OCI-LY3 (cell line): ENCODE data around the gene RAP1GDS1.

ENCODE experiments used
- H2AFZ ChIP-seq: fragments of 200-600, 300-600 bp; shearing (Covaris generic); 2 replicates; pipeline ENCODE4 v1.6.0; 2014; ENCODE audit warnings: antibody characterized with exemption, low read depth, low read length
- H3K27ac ChIP-seq: fragments of 200-600, 300-600 bp; sonication (generic); 2 replicates; pipeline ENCODE4 v1.5.1; 2014; ENCODE audit warnings: mild to moderate bottlenecking, low read length, moderate library complexity, mixed read lengths
- H3K27me3 ChIP-seq: fragments of 200-600, 300-600 bp; sonication (generic); 2 replicates; pipeline ENCODE4 v1.6.1; 2014; ENCODE audit warnings: low read depth, low read length, mixed read lengths
- H3K36me3 ChIP-seq: fragments of 200-600, 300-600 bp; sonication (generic); replicated peaks from 2 replicates; pipeline ENCODE3; 2014; ENCODE audit warnings: low read depth, low read length, mixed read lengths
- H3K4me1 ChIP-seq: fragments of 300-600, 200-600 bp; sonication (generic); 2 replicates; pipeline ENCODE4 v1.6.1; 2014; ENCODE audit warnings: low read length, mixed read lengths
- H3K4me2 ChIP-seq: fragments of 200-600, 300-600 bp; sonication (generic); 2 replicates; pipeline ENCODE4 v1.6.1; 2014; ENCODE audit warnings: low read length, mixed read lengths
- H3K4me3 ChIP-seq: fragments of 300-600, 200-600 bp; sonication (generic); 2 replicates; pipeline ENCODE4 v1.5.1; 2014; ENCODE audit warnings: antibody characterized with exemption, mild to moderate bottlenecking, low read length, moderate library complexity
- H3K79me2 ChIP-seq: fragments of 300-600, 200-600 bp; shearing (Covaris generic); 2 replicates; pipeline ENCODE4 v1.6.1; 2014; ENCODE audit warnings: mild to moderate bottlenecking, low read length, mixed read lengths
- H3K9ac ChIP-seq: fragments of 300-600, 200-600 bp; shearing (Covaris generic); 2 replicates; pipeline ENCODE4 v1.6.0; 2014; ENCODE audit warnings: mild to moderate bottlenecking, low read length, moderate library complexity
- H3K9me3 ChIP-seq: fragments of 200-600, 300-600 bp; shearing (Covaris generic); 2 replicates; pipeline ENCODE4 v1.6.1; 2014; ENCODE audit warnings: low read length, mixed read lengths; ENCODE audit not compliant: insufficient read depth
- H4K20me1 ChIP-seq: fragments of 200-600, 300-600 bp; sonication (generic); 2 replicates; pipeline ENCODE4 v1.6.1; 2016; ENCODE audit warnings: low read length, mixed read lengths; ENCODE audit not compliant: insufficient read depth
- CTCF ChIP-seq: fragments of 200-600, 300-600 bp; sonication (generic); IDR thresholded peaks from 2 replicates; pipeline ENCODE4 v1.5.1; 2014; ENCODE audit warnings: antibody characterized with exemption, low read length, low read depth
- EZH2phosphoT487 ChIP-seq: fragments of 200-600 bp; shearing (Covaris generic); IDR thresholded peaks from 2 replicates; pipeline ENCODE4 v1.6.1; 2018; ENCODE audit warnings: antibody characterized with exemption, mixed run types, low read depth

RAP1GDS1 gene

DNA sequence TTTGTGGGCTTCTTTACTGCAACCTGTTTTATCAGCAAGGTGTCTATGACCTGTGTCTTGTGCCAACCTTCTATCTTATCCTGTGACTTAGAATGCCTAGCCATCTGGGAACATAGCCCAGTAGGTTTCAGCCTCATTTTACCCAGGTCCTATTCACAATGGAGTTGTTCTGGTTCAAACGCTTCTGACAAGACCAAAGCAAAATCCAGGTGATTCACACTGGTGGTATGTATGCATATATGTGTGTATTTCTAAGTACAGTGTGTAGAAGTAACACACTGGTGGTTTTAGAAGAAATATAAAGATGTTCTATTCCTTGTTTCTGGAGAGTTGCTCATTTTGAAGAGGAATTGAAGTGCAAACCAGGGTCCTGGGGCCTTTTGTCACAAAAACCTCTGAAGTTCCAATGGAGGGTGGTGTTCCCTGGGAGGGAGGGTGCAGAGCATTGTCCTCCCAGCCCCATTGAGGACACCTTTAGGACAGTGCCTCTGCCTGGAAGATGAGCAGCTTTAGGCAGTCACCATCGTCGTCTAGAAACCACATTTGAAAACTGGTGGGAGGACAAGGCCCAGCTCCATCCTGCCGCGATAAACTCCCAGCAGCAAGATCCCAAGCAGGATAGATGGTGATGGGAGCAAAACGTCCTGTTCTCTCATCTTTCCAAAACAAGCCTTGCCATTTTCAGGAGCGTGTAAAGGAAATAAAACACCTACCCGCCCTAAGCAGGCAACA is 205.8 kb downstream of the RAP1GDS1 start:
- Histone ChIP-seq H3K4me1 (peaks cover 6% of the 10 kb centered on the region; the same call in 1 of the 2 replicates), H3K79me2 (no peaks in the 10 kb centered on the region), H3K36me3 (peaks cover 9% of the 10 kb centered on the region), H3K27me3 (no peaks in the 10 kb centered on the region), H3K9ac (no peak overlapping the region), H3K4me3 (no peak overlapping the region), H3K4me2 (peak overlapping the region; percentile 71; the same call in 1 of the 2 replicates), H2AFZ (no peak overlapping the region), H4K20me1 (no peaks in the 10 kb centered on the region), H3K9me3 (no peaks in the 10 kb centered on the region), H3K27ac (no peak overlapping the region)
- TF ChIP-seq EZH2phosphoT487 (no peak), CTCF (no peak)

DNA sequence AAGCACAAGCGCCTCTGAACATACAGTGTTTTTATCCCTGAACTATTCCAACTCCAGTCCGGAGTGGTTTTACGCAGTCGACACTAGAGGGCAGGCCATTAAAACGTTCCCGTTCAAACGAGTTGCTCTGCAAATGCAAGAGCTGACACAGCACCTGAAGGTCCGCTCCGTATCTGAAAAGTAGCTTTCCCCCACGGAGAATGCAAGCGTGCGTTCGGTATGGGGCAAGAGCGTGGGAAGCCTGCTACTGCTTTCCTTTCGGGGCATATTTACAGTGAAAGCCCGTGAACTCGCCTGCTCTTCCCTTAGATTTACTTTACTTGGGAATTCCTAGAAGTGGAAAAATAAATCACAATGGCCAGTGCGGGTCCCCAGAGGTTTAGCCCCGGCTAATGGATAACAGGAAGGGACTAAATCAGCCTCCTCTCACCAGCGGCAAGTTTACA is 206.5 kb downstream of the RAP1GDS1 start:
- no peaks in the 10 kb centered on the region for H3K27me3 ChIP-seq
- peaks cover 6% of the 10 kb centered on the region; the same call in 1 of the 2 replicates for H3K4me1 ChIP-seq
- no peaks in the 10 kb centered on the region for H3K79me2 ChIP-seq
- no peaks in the 10 kb centered on the region for H4K20me1 ChIP-seq
- H3K27ac ChIP-seq: no peak overlapping the region
- no peak overlapping the region for H2AFZ ChIP-seq
- no peaks in the 10 kb centered on the region for H3K9me3 ChIP-seq
- peaks cover 13% of the 10 kb centered on the region for H3K36me3 ChIP-seq
- TF ChIP-seq CTCF (peak; percentile 90), EZH2phosphoT487 (no peak)
- peak overlapping the region; percentile 70 for H3K4me3 ChIP-seq
- peak overlapping the region; percentile 71 for H3K4me2 ChIP-seq
- peak overlapping the region; percentile 24; the same call in 1 of the 2 replicates for H3K9ac ChIP-seq

- no peaks in the 10 kb centered on the region for H3K27me3 ChIP-seq
- no peak for TF ChIP-seq CTCF
- no peak for TF ChIP-seq EZH2phosphoT487
- no peak overlapping the region for H3K4me2 ChIP-seq
- H3K9ac ChIP-seq: no peak overlapping the region
- H2AFZ ChIP-seq: no peak overlapping the region
- peaks cover 6% of the 10 kb centered on the region; the same call in 1 of the 2 replicates for H3K4me1 ChIP-seq
- no peaks in the 10 kb centered on the region for H3K79me2 ChIP-seq
- no peaks in the 10 kb centered on the region for H3K9me3 ChIP-seq
- peaks cover 16% of the 10 kb centered on the region for H3K36me3 ChIP-seq
- H4K20me1 ChIP-seq: no peaks in the 10 kb centered on the region
- no peak overlapping the region for H3K27ac ChIP-seq
- no peak overlapping the region for H3K4me3 ChIP-seq
Measured at GRCh38 chr4:98468709-98469108, 207.5 kb downstream of the RAP1GDS1 start.

DNA sequence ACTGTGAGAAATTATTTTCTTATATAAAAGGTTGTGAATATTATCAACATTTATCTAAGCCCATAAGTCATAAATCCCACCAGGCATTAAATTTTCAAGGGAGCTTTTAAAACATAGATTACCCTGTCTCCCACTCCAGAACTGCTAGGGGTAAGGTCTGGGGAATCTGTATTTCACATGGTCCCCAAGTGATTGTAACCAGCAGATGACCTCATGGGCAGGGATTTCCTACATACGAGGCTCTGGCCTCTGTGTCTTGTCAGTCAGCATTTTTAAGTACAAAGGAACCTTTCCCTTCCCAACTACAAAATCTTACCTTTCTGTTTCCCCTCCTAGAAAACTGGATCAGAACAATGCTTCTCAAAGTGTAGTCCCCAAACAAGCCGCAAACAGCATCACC is 208.6 kb downstream of the RAP1GDS1 start:
- TF ChIP-seq EZH2phosphoT487 (no peak), CTCF (no peak)
- Histone ChIP-seq H4K20me1 (no peaks in the 10 kb centered on the region), H3K4me2 (no peak overlapping the region), H3K79me2 (no peaks in the 10 kb centered on the region), H3K27me3 (no peaks in the 10 kb centered on the region), H3K9me3 (no peaks in the 10 kb centered on the region), H3K36me3 (peaks cover 21% of the 10 kb centered on the region), H3K4me1 (peaks cover 12% of the 10 kb centered on the region; the same call in 1 of the 2 replicates), H3K9ac (no peak overlapping the region), H3K4me3 (no peak overlapping the region), H2AFZ (no peak overlapping the region), H3K27ac (no peak overlapping the region)
